Bladder microvascular endothelial cell (primary cell): ENCODE measurements around the gene SYTL2. TPM values are rescaled to one million over a fixed set of nuclear protein-coding genes. Genes with fewer than 3 reads are reported as not detected.

ENCODE experiments used
- total RNA-seq: library from RNA; depleted of rRNA; stranded (reverse); fragments of >200 nt; gene quantifications from 2 replicates; pipeline ENCODE4 v1.2.3, GENCODE V29; 2014

Gene SYTL2
- total RNA-seq, result 0.49 and 6.0 TPM in 2 replicates

GRCh38 chr11:85810871-85811611 is at the start of gene SYTL2:
TSS of gene SYTL2 (minus strand) at chr11:85811141. CDS start at chr11:85757725, 53,416 bp downstream.

GRCh38 chr11:85855341-85855656 is 44.4 kb upstream of the SYTL2 start, which contains the start of gene CCDC83:
TSS of gene CCDC83 (plus strand) at chr11:85855383. CDS start at chr11:85865124, 9,741 bp downstream.

GRCh38 chr11:85685820-85686459 is 125.0 kb downstream of the SYTL2 start, which contains the start of gene CCDC89:
TSS of gene CCDC89 (minus strand) at chr11:85686195. CDS start at chr11:85686130, 65 bp downstream.

GRCh38 chr11:85664615-85665481 is 146.1 kb downstream of the SYTL2 start, which contains the start of gene CREBZF:
TSS of gene CREBZF (minus strand) at chr11:85665129. CDS start at chr11:85664875, 254 bp downstream.

GRCh38 chr11:85647604-85648299 is 163.2 kb downstream of the SYTL2 start, which contains the start of gene TMEM126A:
TSS of gene TMEM126A (plus strand) at chr11:85647967. CDS start at chr11:85650256, 2,289 bp downstream.

Other genes with a start within 250 kb of the SYTL2 start
- 0.49 and 0.76 TPM in 2 replicates for gene DLG2, start 183.8 kb downstream of the SYTL2 start, total RNA-seq
- gene TMEM126B, start 182.5 kb downstream of the SYTL2 start, total RNA-seq, result 37.6 and 47.2 TPM in 2 replicates
- 29.6 and 32.2 TPM in 2 replicates for gene TMEM126A, start 163.2 kb downstream of the SYTL2 start, total RNA-seq
- gene CREBZF, start 146.0 kb downstream of the SYTL2 start, total RNA-seq, result 26.9 and 40.5 TPM in 2 replicates
- 0.13 and 0.32 TPM in 2 replicates for gene CCDC89, start 124.9 kb downstream of the SYTL2 start, total RNA-seq
- gene CCDC83, start 44.2 kb upstream of the SYTL2 start, total RNA-seq, result not detected in 2 replicates